Measurements from ENCODE around the gene RBBP5.

The RBBP5 gene

GRCh38 chr1:205073511-205073910 lies 48.3 kb downstream of the RBBP5 start:
- no peak overlapping the region for H2BK15ac ChIP-seq (ENCODE audit: low read depth, poor library complexity, severe bottlenecking)
- no peaks in the 10 kb centered on the region for H3K79me1 ChIP-seq (replicated peaks; ENCODE audit: low read length, poor library complexity, severe bottlenecking)
- H2AK5ac ChIP-seq (ENCODE audit: low read length, severe bottlenecking): no peak overlapping the region
- no peak overlapping the region for H3K4me3 ChIP-seq (ENCODE audit: insufficient read depth in 1 of 2, low read depth in 1 of 2, low read length in 2 of 2)
- H3K23ac ChIP-seq (ENCODE audit: low read length in 2 of 2): no peak overlapping the region
- 92% methylated on average over 12 of the region's 12 CpGs for WGBS
- H3K18ac ChIP-seq (ENCODE audit: low read depth in 1 of 2, low read length in 2 of 2): no peak overlapping the region
- no peak overlapping the region for H4K91ac ChIP-seq (ENCODE audit: low read length)
- no peak overlapping the region for H3K27ac ChIP-seq (ENCODE audit: low read length, poor library complexity, severe bottlenecking)
- no peak overlapping the region for H2AFZ ChIP-seq (ENCODE audit: low read depth, low read length)
- H2BK12ac ChIP-seq (ENCODE audit: low read length in 2 of 2): no peak overlapping the region
- H3K4me1 ChIP-seq (ENCODE audit: control insufficient read depth, insufficient read depth, low read depth, low read length): peaks cover 6% of the 10 kb centered on the region
- H3K4me2 ChIP-seq (ENCODE audit: low read length, poor library complexity, severe bottlenecking): no peak overlapping the region
- peaks cover 0 to 4% of the 10 kb centered on the region in 2 experiments for H3K27me3 ChIP-seq (ENCODE audit: control insufficient read depth in 1 of 2, insufficient read depth in 1 of 2, low read length in 2 of 2)
- no peaks in the 10 kb centered on the region for H3K36me3 ChIP-seq (ENCODE audit: control insufficient read depth in 1 of 2, insufficient read depth in 2 of 2, low read depth in 1 of 2, low read length in 2 of 2)
- H3K9ac ChIP-seq (ENCODE audit: low read length): no peak overlapping the region
- no peak overlapping the region for H2BK120ac ChIP-seq (ENCODE audit: low read depth, low read length)
- no peak overlapping the region for H3K14ac ChIP-seq (ENCODE audit: low read length in 2 of 2)
- H3K9me3 ChIP-seq (ENCODE audit: control insufficient read depth, low read length): no peaks in the 10 kb centered on the region
- H4K8ac ChIP-seq (ENCODE audit: low read length): no peak overlapping the region
- H2BK5ac ChIP-seq (ENCODE audit: low read depth, low read length, poor library complexity, severe bottlenecking): no peak overlapping the region
- no peak overlapping the region for H3K4ac ChIP-seq (ENCODE audit: low read depth in 1 of 2, low read length in 2 of 2)
- no peak for DNase-seq

- Histone ChIP-seq H3K79me1 (replicated peaks; ENCODE audit: low read length, poor library complexity, severe bottlenecking) (no peaks in the 10 kb centered on the region), H2BK120ac (ENCODE audit: low read depth, low read length) (no peak overlapping the region), H3K36me3 (ENCODE audit: control insufficient read depth in 1 of 2, insufficient read depth in 2 of 2, low read depth in 1 of 2, low read length in 2 of 2) (no peaks in the 10 kb centered on the region), H3K4me2 (ENCODE audit: low read length, poor library complexity, severe bottlenecking) (no peak overlapping the region), H3K14ac (ENCODE audit: low read length in 2 of 2) (no peak overlapping the region), H4K8ac (ENCODE audit: low read length) (no peak overlapping the region), H3K27me3 (ENCODE audit: control insufficient read depth in 1 of 2, insufficient read depth in 1 of 2, low read length in 2 of 2) (peaks cover 4 to 7% of the 10 kb centered on the region in 2 experiments), H3K18ac (ENCODE audit: low read depth in 1 of 2, low read length in 2 of 2) (no peak overlapping the region), H2BK5ac (ENCODE audit: low read depth, low read length, poor library complexity, severe bottlenecking) (no peak overlapping the region), H2BK12ac (ENCODE audit: low read length in 2 of 2) (no peak overlapping the region), H3K23ac (ENCODE audit: low read length in 2 of 2) (no peak overlapping the region), H4K91ac (ENCODE audit: low read length) (no peak overlapping the region), H2BK15ac (ENCODE audit: low read depth, poor library complexity, severe bottlenecking) (no peak overlapping the region), H3K4ac (ENCODE audit: low read depth in 1 of 2, low read length in 2 of 2) (no peak overlapping the region), H3K9ac (ENCODE audit: low read length) (no peak overlapping the region), H2AFZ (ENCODE audit: low read depth, low read length) (no peak overlapping the region), H3K4me1 (ENCODE audit: control insufficient read depth, insufficient read depth, low read depth, low read length) (peaks cover 6% of the 10 kb centered on the region), H3K4me3 (ENCODE audit: insufficient read depth in 1 of 2, low read depth in 1 of 2, low read length in 2 of 2) (no peak overlapping the region), H2AK5ac (ENCODE audit: low read length, severe bottlenecking) (no peak overlapping the region), H3K9me3 (ENCODE audit: control insufficient read depth, low read length) (no peaks in the 10 kb centered on the region), H3K27ac (ENCODE audit: low read length, poor library complexity, severe bottlenecking) (no peak overlapping the region)
- WGBS: 84% methylated on average over 8 of the region's 8 CpGs
- DNase-seq: no peak
These were observed 48.9 kb downstream of the RBBP5 start for GRCh38 chr1:205072881-205073280.

GRCh38 chr1:205072286-205072685 lies 49.5 kb downstream of the RBBP5 start:
- no peak for DNase-seq
- Histone ChIP-seq H2AFZ (ENCODE audit: low read depth, low read length) (no peak overlapping the region), H2BK5ac (ENCODE audit: low read depth, low read length, poor library complexity, severe bottlenecking) (no peak overlapping the region), H3K9ac (ENCODE audit: low read length) (no peak overlapping the region), H2BK12ac (ENCODE audit: low read length in 2 of 2) (no peak overlapping the region), H4K8ac (ENCODE audit: low read length) (no peak overlapping the region), H3K4ac (ENCODE audit: low read depth in 1 of 2, low read length in 2 of 2) (no peak overlapping the region), H2BK120ac (ENCODE audit: low read depth, low read length) (no peak overlapping the region), H3K9me3 (ENCODE audit: control insufficient read depth, low read length) (no peaks in the 10 kb centered on the region), H3K27ac (ENCODE audit: low read length, poor library complexity, severe bottlenecking) (no peak overlapping the region), H3K36me3 (ENCODE audit: control insufficient read depth in 1 of 2, insufficient read depth in 2 of 2, low read depth in 1 of 2, low read length in 2 of 2) (no peaks in the 10 kb centered on the region), H3K4me2 (ENCODE audit: low read length, poor library complexity, severe bottlenecking) (no peak overlapping the region), H3K4me3 (ENCODE audit: insufficient read depth in 1 of 2, low read depth in 1 of 2, low read length in 2 of 2) (no peak overlapping the region), H4K91ac (ENCODE audit: low read length) (no peak overlapping the region), H3K23ac (ENCODE audit: low read length in 2 of 2) (no peak overlapping the region), H3K18ac (ENCODE audit: low read depth in 1 of 2, low read length in 2 of 2) (no peak overlapping the region), H3K27me3 (ENCODE audit: control insufficient read depth in 1 of 2, insufficient read depth in 1 of 2, low read length in 2 of 2) (peaks cover 6 to 7% of the 10 kb centered on the region in 2 experiments), H2AK5ac (ENCODE audit: low read length, severe bottlenecking) (no peak overlapping the region), H3K14ac (ENCODE audit: low read length in 2 of 2) (no peak overlapping the region), H3K4me1 (ENCODE audit: control insufficient read depth, insufficient read depth, low read depth, low read length) (peaks cover 6% of the 10 kb centered on the region), H2BK15ac (ENCODE audit: low read depth, poor library complexity, severe bottlenecking) (no peak overlapping the region), H3K79me1 (replicated peaks; ENCODE audit: low read length, poor library complexity, severe bottlenecking) (no peaks in the 10 kb centered on the region)
- 84% methylated on average over 9 of the region's 9 CpGs for WGBS

- Histone ChIP-seq H3K4ac (ENCODE audit: low read depth in 1 of 2, low read length in 2 of 2) (no peak overlapping the region), H3K4me2 (ENCODE audit: low read length, poor library complexity, severe bottlenecking) (no peak overlapping the region), H3K23ac (ENCODE audit: low read length in 2 of 2) (no peak overlapping the region), H3K79me1 (replicated peaks; ENCODE audit: low read length, poor library complexity, severe bottlenecking) (no peaks in the 10 kb centered on the region), H3K27me3 (ENCODE audit: control insufficient read depth in 1 of 2, insufficient read depth in 1 of 2, low read length in 2 of 2) (peaks cover 7 to 11% of the 10 kb centered on the region in 2 experiments), H2BK12ac (ENCODE audit: low read length in 2 of 2) (no peak overlapping the region), H2BK15ac (ENCODE audit: low read depth, poor library complexity, severe bottlenecking) (no peak overlapping the region), H2AFZ (ENCODE audit: low read depth, low read length) (no peak overlapping the region), H3K4me3 (ENCODE audit: insufficient read depth in 1 of 2, low read depth in 1 of 2, low read length in 2 of 2) (no peak overlapping the region), H3K9ac (ENCODE audit: low read length) (no peak overlapping the region), H3K14ac (ENCODE audit: low read length in 2 of 2) (no peak overlapping the region), H4K91ac (ENCODE audit: low read length) (peak overlapping the region; percentile 35), H3K4me1 (ENCODE audit: control insufficient read depth, insufficient read depth, low read depth, low read length) (peaks cover 4% of the 10 kb centered on the region), H2AK5ac (ENCODE audit: low read length, severe bottlenecking) (no peak overlapping the region), H3K18ac (ENCODE audit: low read depth in 1 of 2, low read length in 2 of 2) (no peak overlapping the region), H3K36me3 (ENCODE audit: control insufficient read depth in 1 of 2, insufficient read depth in 2 of 2, low read depth in 1 of 2, low read length in 2 of 2) (no peaks in the 10 kb centered on the region), H4K8ac (ENCODE audit: low read length) (no peak overlapping the region), H2BK120ac (ENCODE audit: low read depth, low read length) (no peak overlapping the region), H3K9me3 (ENCODE audit: control insufficient read depth, low read length) (no peaks in the 10 kb centered on the region), H3K27ac (ENCODE audit: low read length, poor library complexity, severe bottlenecking) (no peak overlapping the region), H2BK5ac (ENCODE audit: low read depth, low read length, poor library complexity, severe bottlenecking) (no peak overlapping the region)
- DNase-seq: no peak
- 84% methylated on average over 10 of the region's 12 CpGs for WGBS
These were observed 50.0 kb downstream of the RBBP5 start for GRCh38 chr1:205071801-205072200.
